HCT116 (cell line): Measurements from ENCODE around the gene GNPTG. TPM values are rescaled to one million over a fixed set of nuclear protein-coding genes. Genes with fewer than 3 reads are reported as not detected.

Experiments used
- ATAC-seq: fragments of 200-7000 bp; cut with Tn5 transposase; 2 replicates; pipeline ENCODE4 v1.9.1; 2020; ENCODE audit warnings: mild to moderate bottlenecking, moderate library complexity
- BruUV-seq: library from RNA; stranded (reverse); fragments of 400-500 nt; replicated peaks from 2 replicates; lab custom pipeline; 2021; lab: Mats Ljungman, UMichigan
- CTCF ChIA-PET: fragments of 300-600 bp; sonication (Branson Sonifier 250); formaldehyde crosslinking; loops from one replicate; lab custom pipeline; 2021; ENCODE audit warnings: antibody characterized with exemption; lab: Charles Lee
- POLR2A ChIA-PET: fragments of 300-600, 350-600 bp; sonication (Branson Sonifier 250); formaldehyde crosslinking; loops from one replicate; lab custom pipeline; 2021; ENCODE audit warnings: antibody characterized with exemption; lab: Charles Lee
- RAD21 ChIA-PET, 2 experiments: fragments of 300-600 bp; sonication (Branson Sonifier 250); formaldehyde crosslinking; loops; one replicate each; lab custom pipeline; 2023; ENCODE audit warnings: low total read pairs in 2 of 2; ENCODE audit not compliant: uncharacterized antibody in 2 of 2, unreplicated experiment in 2 of 2, low non-redundant PET in 1 of 2; lab: Charles Lee
- DNase-seq: peaks from one replicate; pipeline ENCODE4 v3.0.0-alpha.2; 2010; ENCODE audit warnings: low read depth, low spot score
- H2AFZ ChIP-seq: fragments of 200-600 bp; shearing (Covaris generic), sonication (generic); 2 replicates; pipeline ENCODE4 v1.6.1; 2017; ENCODE audit warnings: low read depth, mixed run types, mixed read lengths, antibody characterized with exemption, low read length; ENCODE audit not compliant: poor library complexity, severe bottlenecking
- H3K27ac ChIP-seq: 2 replicates; pipeline ENCODE4 v1.5.1; 2012; ENCODE audit warnings: low read depth, low read length
- H3K27me3 ChIP-seq: fragments of 200-600 bp; sonication (generic); 2 replicates; pipeline ENCODE4 v1.6.1; 2016; ENCODE audit warnings: mixed run types, low read length, mixed read lengths; ENCODE audit not compliant: insufficient read depth
- H3K36me3 ChIP-seq, 2 experiments: fragments of 200-500 bp in 1 of 2; fragments of 200-600 bp in 1 of 2; sonication (Bioruptor generic) in 1 of 2; sonication (generic) in 1 of 2; 2 replicates each; pipeline versions ENCODE4 v1.5.1 to v1.6.1; 2014 to 2016; ENCODE audit warnings: low read length in 2 of 2, inconsistent platforms in 1 of 2, mixed read lengths in 1 of 2, mixed run types in 1 of 2; ENCODE audit not compliant: insufficient read depth in 2 of 2, control insufficient read depth in 1 of 2
- H3K4me1 ChIP-seq, 2 experiments: fragments of 200-600 bp in 1 of 2; sonication (generic) in 1 of 2; 2 replicates each; pipeline versions ENCODE4 v1.5.1 to v1.6.1; 2012 to 2017; ENCODE audit warnings: low read length in 2 of 2, inconsistent platforms in 1 of 2, mild to moderate bottlenecking in 1 of 2, mixed read lengths in 1 of 2, mixed run types in 1 of 2, moderate library complexity in 1 of 2; ENCODE audit not compliant: insufficient read depth in 2 of 2, control insufficient read depth in 1 of 2
- H3K4me2 ChIP-seq: fragments of 200-600 bp; sonication (generic); 2 replicates; pipeline ENCODE4 v1.6.1; 2017; ENCODE audit warnings: mixed run types, low read length, mixed read lengths
- H3K4me3 ChIP-seq, 2 experiments: fragments of 200-600 bp in 1 of 2; sonication (generic) in 1 of 2; replicated peaks in 1 of 2; 2 replicates each; pipeline ENCODE4 v1.5.1; 2011 to 2016; ENCODE audit warnings: low read length in 2 of 2, control low read depth in 1 of 2, low read depth in 1 of 2, mild to moderate bottlenecking in 1 of 2, mixed read lengths in 1 of 2, mixed run types in 1 of 2
- H3K79me2 ChIP-seq: fragments of 200-600 bp; sonication (generic); 2 replicates; pipeline ENCODE4 v1.6.1; 2017; ENCODE audit warnings: mild to moderate bottlenecking, mixed run types, low read length, moderate library complexity, mixed read lengths; ENCODE audit not compliant: insufficient read depth
- H3K9ac ChIP-seq: fragments of 200-600 bp; sonication (generic); 2 replicates; pipeline ENCODE4 v1.6.1; 2016; ENCODE audit warnings: low read length, mixed read lengths
- H3K9me2 ChIP-seq: fragments of 200-600 bp; sonication (generic), shearing (Covaris generic); 2 replicates; pipeline ENCODE4 v1.6.1; 2017; ENCODE audit warnings: mixed run types, mild to moderate bottlenecking, moderate library complexity; ENCODE audit not compliant: insufficient read depth
- H3K9me3 ChIP-seq, 2 experiments: fragments of 200-500 bp in 1 of 2; fragments of 200-600 bp in 1 of 2; sonication (Bioruptor generic) in 1 of 2; sonication (generic) in 1 of 2; 2 replicates each; pipeline ENCODE4 v1.6.1; 2014 to 2017; ENCODE audit warnings: low read length in 2 of 2, mixed read lengths in 2 of 2, inconsistent platforms in 1 of 2, low read depth in 1 of 2, mild to moderate bottlenecking in 1 of 2, mixed run types in 1 of 2, moderate library complexity in 1 of 2; ENCODE audit not compliant: control insufficient read depth in 1 of 2, insufficient read depth in 1 of 2
- H4K20me1 ChIP-seq: fragments of 200-600 bp; sonication (generic), shearing (Covaris generic); 2 replicates; pipeline ENCODE4 v1.6.1; 2017; ENCODE audit warnings: mixed run types, mild to moderate bottlenecking, moderate library complexity; ENCODE audit not compliant: insufficient read depth
- CEBPB ChIP-seq: IDR thresholded peaks from 2 replicates; pipeline ENCODE4 v1.6.1; 2012; ENCODE audit warnings: low read depth
- CTCF ChIP-seq, 3 experiments: fragments of 200-600 bp in 1 of 3; sonication (generic) in 1 of 3; IDR thresholded peaks in 2 of 3; conservative IDR thresholded peaks in 1 of 3; 2 replicates each; pipeline ENCODE4 v1.5.1; 2012 to 2017; ENCODE audit warnings: low read depth in 2 of 3, low read length in 2 of 3, antibody characterized with exemption in 1 of 3, borderline replicate concordance in 1 of 3, control low read depth in 1 of 3, mild to moderate bottlenecking in 1 of 3, mixed read lengths in 1 of 3, mixed run types in 1 of 3, moderate library complexity in 1 of 3; ENCODE audit not compliant: insufficient read depth in 1 of 3
- EGR1 ChIP-seq: IDR thresholded peaks from 2 replicates; pipeline ENCODE4 v1.6.1; 2012; ENCODE audit warnings: low read depth
- ELF1 ChIP-seq: IDR thresholded peaks from 2 replicates; pipeline ENCODE4 v1.6.1; 2012; ENCODE audit warnings: low read depth, borderline replicate concordance
- EZH2 ChIP-seq: fragments of 200-600 bp; sonication (generic); IDR thresholded peaks from 2 replicates; pipeline ENCODE4 v1.6.1; 2017; ENCODE audit warnings: antibody characterized with exemption, mixed run types
- EZH2phosphoT487 ChIP-seq: fragments of 200-600 bp; IDR thresholded peaks from 2 replicates; pipeline ENCODE4 v1.6.1; 2018; ENCODE audit warnings: antibody characterized with exemption, borderline replicate concordance
- FOSL1 ChIP-seq: IDR thresholded peaks from 2 replicates; pipeline ENCODE4 v1.6.1; 2012; ENCODE audit warnings: low read depth
- POLR2A ChIP-seq: IDR thresholded peaks from 2 replicates; pipeline ENCODE4 v1.7.0; 2011; ENCODE audit warnings: borderline replicate concordance; ENCODE audit not compliant: insufficient read depth, insufficient read length; ENCODE audit errors: extremely low read depth
- POLR2AphosphoS5 ChIP-seq: IDR thresholded peaks from 2 replicates; pipeline ENCODE4 v1.6.1; 2011; ENCODE audit warnings: mild to moderate bottlenecking, low read depth, low read length, moderate library complexity
- RAD21 ChIP-seq: IDR thresholded peaks from 2 replicates; pipeline ENCODE4 v1.6.1; 2012; ENCODE audit warnings: low read depth, mild to moderate bottlenecking
- SIN3A ChIP-seq: IDR thresholded peaks from 2 replicates; pipeline ENCODE4 v1.6.1; 2012; ENCODE audit warnings: low read depth
- SRF ChIP-seq: IDR thresholded peaks from 2 replicates; pipeline ENCODE4 v1.6.1; 2012; ENCODE audit warnings: low read depth
- TCF7L2 ChIP-seq: IDR thresholded peaks from 2 replicates; pipeline ENCODE4 v1.7.0; 2011; ENCODE audit warnings: borderline replicate concordance, inconsistent platforms; ENCODE audit not compliant: insufficient read depth, insufficient read length; ENCODE audit errors: extremely low read depth
- YY1 ChIP-seq: IDR thresholded peaks from 2 replicates; pipeline ENCODE4 v1.6.1; 2011; ENCODE audit warnings: low read length, low read depth, moderate library complexity, mild to moderate bottlenecking; ENCODE audit not compliant: insufficient replicate concordance; ENCODE audit errors: extremely low read depth
- ZNF274 ChIP-seq: fragments of 200-500 bp; sonication (Bioruptor generic); IDR thresholded peaks from 2 replicates; pipeline ENCODE4 v1.6.1; 2014; ENCODE audit warnings: mild to moderate bottlenecking, low read depth, low read length, inconsistent platforms
- intact Hi-C: fragments of 100-400 bp; cut with micrococcal nuclease; formaldehyde crosslinking; loops from 2 replicates; pipeline ENCODE4 v1.10.0; 2022
- total RNA-seq: library from RNA; stranded (reverse); gene quantifications from one replicate; pipeline ENCODE4 v1.2.1, GENCODE V29; 2021; ENCODE audit not compliant: unreplicated experiment
- TF ChIP-seq, protein P1 (sequence below): IDR thresholded peaks from 2 replicates; pipeline ENCODE4 v1.6.1; 2012
- TF ChIP-seq, protein P2 (sequence below): IDR thresholded peaks from 2 replicates; pipeline ENCODE4 v1.6.1; 2012; ENCODE audit warnings: low read depth

Gene GNPTG
- total RNA-seq, 1 experiment from 2014 or later: 35.2 TPM

GRCh38 chr16:1331712-1332617 lies 19.8 kb upstream of the GNPTG start:
- BruUV-seq: no TSS peak
- no peak overlapping the region for H2AFZ ChIP-seq
- H3K27ac ChIP-seq: peak overlapping the region; percentile 44; the same call in 1 of the 2 replicates
- POLR2A ChIA-PET: interaction anchor here (1.0 kb wide), 1 partner anchor 23 kb away, joined by 3 read pairs; no protein-coding TSS in a partner anchor
- CTCF ChIA-PET: interaction anchor here (0.6 to 1.1 kb wide), 3 partner anchors 16 to 48 kb away, joined by 3 to 4 read pairs (median 3); no protein-coding TSS in a partner anchor
- peak; percentile 33 for DNase-seq
- peak; percentile 44 for ATAC-seq
- no peaks in the 10 kb centered on the region; a peak in 1 of 4 replicates for H3K9me3 ChIP-seq
- H3K4me2 ChIP-seq: peak overlapping the region; percentile 55
- no peaks in the 10 kb centered on the region for H4K20me1 ChIP-seq
- RAD21 ChIA-PET: no interaction called here
- TF ChIP-seq POLR2A (no peak), CTCF (IDR thresholded peaks at IDR 0.05 in 2 of 3, conservative IDR thresholded peaks at IDR 0.05 in 1 of 3; ENCODE audit: borderline replicate concordance in 1 of 3, insufficient read depth in 1 of 3, low read depth in 2 of 3, low read length in 2 of 3) (no peak), ZNF274 (no peak), POLR2AphosphoS5 (no peak), RAD21 (no peak), EZH2 (no peak), YY1 (no peak), SRF (no peak), FOSL1 (no peak), EZH2phosphoT487 (no peak), SIN3A (no peak), EGR1 (no peak), CEBPB (no peak), TCF7L2 (no peak), ELF1 (no peak)
- TF ChIP-seq, protein P1, sequence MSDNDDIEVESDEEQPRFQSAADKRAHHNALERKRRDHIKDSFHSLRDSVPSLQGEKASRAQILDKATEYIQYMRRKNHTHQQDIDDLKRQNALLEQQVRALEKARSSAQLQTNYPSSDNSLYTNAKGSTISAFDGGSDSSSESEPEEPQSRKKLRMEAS: no peak
- TF ChIP-seq, protein P2, sequence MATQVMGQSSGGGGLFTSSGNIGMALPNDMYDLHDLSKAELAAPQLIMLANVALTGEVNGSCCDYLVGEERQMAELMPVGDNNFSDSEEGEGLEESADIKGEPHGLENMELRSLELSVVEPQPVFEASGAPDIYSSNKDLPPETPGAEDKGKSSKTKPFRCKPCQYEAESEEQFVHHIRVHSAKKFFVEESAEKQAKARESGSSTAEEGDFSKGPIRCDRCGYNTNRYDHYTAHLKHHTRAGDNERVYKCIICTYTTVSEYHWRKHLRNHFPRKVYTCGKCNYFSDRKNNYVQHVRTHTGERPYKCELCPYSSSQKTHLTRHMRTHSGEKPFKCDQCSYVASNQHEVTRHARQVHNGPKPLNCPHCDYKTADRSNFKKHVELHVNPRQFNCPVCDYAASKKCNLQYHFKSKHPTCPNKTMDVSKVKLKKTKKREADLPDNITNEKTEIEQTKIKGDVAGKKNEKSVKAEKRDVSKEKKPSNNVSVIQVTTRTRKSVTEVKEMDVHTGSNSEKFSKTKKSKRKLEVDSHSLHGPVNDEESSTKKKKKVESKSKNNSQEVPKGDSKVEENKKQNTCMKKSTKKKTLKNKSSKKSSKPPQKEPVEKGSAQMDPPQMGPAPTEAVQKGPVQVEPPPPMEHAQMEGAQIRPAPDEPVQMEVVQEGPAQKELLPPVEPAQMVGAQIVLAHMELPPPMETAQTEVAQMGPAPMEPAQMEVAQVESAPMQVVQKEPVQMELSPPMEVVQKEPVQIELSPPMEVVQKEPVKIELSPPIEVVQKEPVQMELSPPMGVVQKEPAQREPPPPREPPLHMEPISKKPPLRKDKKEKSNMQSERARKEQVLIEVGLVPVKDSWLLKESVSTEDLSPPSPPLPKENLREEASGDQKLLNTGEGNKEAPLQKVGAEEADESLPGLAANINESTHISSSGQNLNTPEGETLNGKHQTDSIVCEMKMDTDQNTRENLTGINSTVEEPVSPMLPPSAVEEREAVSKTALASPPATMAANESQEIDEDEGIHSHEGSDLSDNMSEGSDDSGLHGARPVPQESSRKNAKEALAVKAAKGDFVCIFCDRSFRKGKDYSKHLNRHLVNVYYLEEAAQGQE: no peak
- H3K9me2 ChIP-seq: no peaks in the 10 kb centered on the region
- H3K9ac ChIP-seq: peak overlapping the region; percentile 2; the same call in 1 of the 2 replicates
- intact Hi-C loops: no loop called here
- H3K27me3 ChIP-seq: no peaks in the 10 kb centered on the region
- H3K4me1 ChIP-seq: peaks cover 15 to 30% of the 10 kb centered on the region in 2 experiments; a peak in 3 of 4 replicates
- H3K4me3 ChIP-seq: no peak overlapping the region; a peak in 1 of 4 replicates
- H3K79me2 ChIP-seq: no peaks in the 10 kb centered on the region
- H3K36me3 ChIP-seq: no peaks in the 10 kb centered on the region
